A549 (cell line): ENCODE measurements around the gene ATXN1L. TPM values are rescaled to one million over a fixed set of nuclear protein-coding genes. Genes with fewer than 3 reads are reported as not detected.
"Not testable (repeated sequence)": the region's sequence is repeated elsewhere in the genome, so short reads cannot be mapped to it uniquely, and the experiment has no call there.

ENCODE experiments used
- ATAC-seq, 2 experiments: fragments of 200-7000 bp in 1 of 2; fragments of >200 bp in 1 of 2; cut with Nextera tagmentation in 1 of 2; cut with Tn5 transposase in 1 of 2; 3 replicates each; pipeline versions ENCODE4 v1.8.0 to v1.9.1; 2018 to 2020; ENCODE audit warnings: mild to moderate bottlenecking in 1 of 2, moderate library complexity in 1 of 2
- CTCF ChIA-PET: fragments of 300-600 bp; sonication (Branson Sonifier 250); formaldehyde crosslinking; extraction: SDS; loops from one replicate; lab custom pipeline; 2021; ENCODE audit warnings: antibody characterized with exemption, inconsistent platforms; lab: Yijun Ruan, JAX
- POLR2A ChIA-PET: fragments of 350-600 bp; formaldehyde crosslinking; extraction: SDS; loops from one replicate; lab custom pipeline; 2021; ENCODE audit warnings: antibody characterized with exemption, inconsistent platforms; lab: Yijun Ruan, JAX
- DNase-seq, 2 experiments: peaks; one replicate each; pipeline versions ENCODE4 v3.0.0 to v3.0.0-alpha.2; 2011 to 2016; ENCODE audit warnings: low read depth in 1 of 2, low spot score in 1 of 2
- FAIRE-seq: peaks from 2 replicates; lab custom pipeline; 2011; peaks lifted over from hg19 to GRCh38; lab: Jason Lieb, UNC
- H3K27ac ChIP-seq, 2 experiments: fragments of >200 bp; sonication (Bioruptor Twin); formaldehyde crosslinking; 3 replicates each; pipeline ENCODE4 v1.5.1; 2016 to 2017
- H3K4me1 ChIP-seq: fragments of >200 bp; sonication (Bioruptor Twin); formaldehyde crosslinking; 3 replicates; pipeline ENCODE4 v1.6.1; 2016
- H3K4me2 ChIP-seq: fragments of >200 bp; sonication (Bioruptor Twin); formaldehyde crosslinking; 3 replicates; pipeline ENCODE4 v1.6.1; 2016
- H3K4me3 ChIP-seq: fragments of >200 bp; sonication (Bioruptor Twin); formaldehyde crosslinking; 3 replicates; pipeline ENCODE4 v1.5.1; 2016
- H3K9me3 ChIP-seq: fragments of >200 bp; sonication (Bioruptor Twin); formaldehyde crosslinking; 3 replicates; pipeline ENCODE4 v1.6.1; 2016
- BCL3 ChIP-seq: fragments of >200 bp; sonication (Bioruptor Twin); formaldehyde crosslinking; IDR thresholded peaks from 3 replicates; pipeline ENCODE4 v1.6.1; 2016
- CHD2 ChIP-seq: fragments of 150-350 bp; IDR thresholded peaks from 2 replicates; pipeline ENCODE4 v1.6.1; 2014; ENCODE audit warnings: low read length; ENCODE audit not compliant: partially characterized antibody
- E2F6 ChIP-seq: IDR thresholded peaks from 2 replicates; pipeline ENCODE4 v1.6.1; 2012; ENCODE audit warnings: low read depth, borderline replicate concordance
- FOSB ChIP-seq: fragments of 250-450 bp; sonication (Bioruptor Pico); IDR thresholded peaks from 2 replicates; pipeline ENCODE4 v1.5.0; 2020; ENCODE audit warnings: mild to moderate bottlenecking, moderate library complexity
- FOSL2 ChIP-seq, 2 experiments: fragments of 450-650 bp in 1 of 2; fragments of >200 bp in 1 of 2; sonication (Bioruptor Twin) in 1 of 2; formaldehyde crosslinking; IDR thresholded peaks; 2 replicates each; pipeline versions ENCODE4 v1.5.0 to v1.6.1; 2016 to 2020; ENCODE audit warnings: mild to moderate bottlenecking in 1 of 2, moderate library complexity in 1 of 2
- GATA3 ChIP-seq: IDR thresholded peaks from 2 replicates; pipeline ENCODE4 v1.6.1; 2012; ENCODE audit warnings: borderline replicate concordance
- HDAC2 ChIP-seq: fragments of 200-600 bp; sonication (generic); IDR thresholded peaks from 2 replicates; pipeline ENCODE4 v1.6.1; 2016
- HOXB13 ChIP-seq: fragments of 250-450 bp; sonication (Bioruptor Pico); IDR thresholded peaks from 2 replicates; pipeline ENCODE4 v1.5.0; 2020; ENCODE audit warnings: low read depth, mild to moderate bottlenecking, moderate library complexity
- JUN ChIP-seq, 2 experiments: fragments of >200 bp; sonication (Bioruptor Twin); formaldehyde crosslinking; IDR thresholded peaks; 2 replicates in 1 of 2; 3 replicates in 1 of 2; pipeline ENCODE4 v1.6.1; 2016 to 2017
- KDM1A ChIP-seq: fragments of 200-600 bp; sonication (generic); IDR thresholded peaks from 2 replicates; pipeline ENCODE4 v1.6.1; 2016; ENCODE audit warnings: low read depth, mild to moderate bottlenecking
- KDM5A ChIP-seq: fragments of 200-600 bp; sonication (generic); IDR thresholded peaks from 2 replicates; pipeline ENCODE4 v1.6.1; 2016; ENCODE audit warnings: antibody characterized with exemption, mild to moderate bottlenecking
- MAX ChIP-seq: IDR thresholded peaks from 2 replicates; pipeline ENCODE4 v1.6.1; 2012
- NPAS2 ChIP-seq: fragments of 250-450 bp; sonication (Bioruptor Pico); IDR thresholded peaks from 2 replicates; pipeline ENCODE4 v1.8.0; 2022; ENCODE audit warnings: mild to moderate bottlenecking, moderate library complexity, borderline replicate concordance
- NR3C1 ChIP-seq: fragments of >200 bp; sonication (Bioruptor Twin); formaldehyde crosslinking; IDR thresholded peaks from 3 replicates; pipeline ENCODE4 v1.6.1; 2017
- REST ChIP-seq: fragments of 200-600 bp; sonication (generic); IDR thresholded peaks from 2 replicates; pipeline ENCODE4 v1.6.1; 2016; ENCODE audit warnings: antibody characterized with exemption, mild to moderate bottlenecking, moderate library complexity
- SMC3 ChIP-seq: fragments of >200 bp; sonication (Bioruptor Twin); formaldehyde crosslinking; IDR thresholded peaks from 3 replicates; pipeline ENCODE4 v1.6.1; 2018; ENCODE audit warnings: inconsistent platforms
- SREBF2 ChIP-seq: fragments of 450-650 bp; IDR thresholded peaks from 2 replicates; pipeline ENCODE4 v1.6.1; 2014; ENCODE audit warnings: mild to moderate bottlenecking, moderate library complexity
- USF2 ChIP-seq: fragments of 450-650 bp; IDR thresholded peaks from 2 replicates; pipeline ENCODE4 v1.6.1; 2014; ENCODE audit warnings: antibody characterized with exemption
- ZFP36 ChIP-seq: fragments of 450-650 bp; IDR thresholded peaks from 2 replicates; pipeline ENCODE4 v1.6.1; 2014; ENCODE audit warnings: borderline replicate concordance; ENCODE audit not compliant: partially characterized antibody
- WGBS: methylation state at CpG from one replicate; pipeline ENCODE4 v1.1.6; 2017; ENCODE audit errors: missing lambda C conversion rate; 5-methylcytosine and 5-hydroxymethylcytosine counted together
- polyA plus RNA-seq, 4 experiments: library from polyadenylated mRNA; depleted of rRNA in 3 of 4; stranded (reverse); fragments of >200 nt; fragmentation: RNase III in 1 of 4; extraction: RNeasy Plus Mini Kit Qiagen cat#74134 plus additional on column Dnase treatment in 1 of 4; gene quantifications; 2 replicates in 3 of 4; 3 replicates in 1 of 4; pipeline ENCODE4 v1.2.3, GENCODE V29; 2011 to 2017

ATXN1L gene
- polyA plus RNA-seq, 2 of the 4 experiments (the other 2 are of a cell fraction), result 16.9 to 17.4 TPM

GRCh38 chr16:71808593-71809459, 37.0 kb upstream of the ATXN1L start, which contains the start of gene AP1G1 (continued):
- TF ChIP-seq REST, result peak; percentile 39; the same call in 1 of the 2 replicates
- TF ChIP-seq JUN (IDR thresholded peaks at IDR 0.05), result peak; percentile 79 to 94
- no peak for TF ChIP-seq ZFP36
- peak; percentile 79 for TF ChIP-seq CHD2
- TF ChIP-seq FOSB (CRISPR knock-in tag), result no peak
- TF ChIP-seq MAX, result peak; percentile 83
- TF ChIP-seq KDM5A, result peak; percentile 71
- TF ChIP-seq NPAS2 (CRISPR knock-in tag), result no peak

GRCh38 chr16:71810155-71810530, 35.6 kb upstream of the ATXN1L start:
- POLR2A ChIA-PET, FAIRE-seq, DNase-seq, H3K4me3 ChIP-seq, ATAC-seq, H3K4me2 ChIP-seq, H3K9me3 ChIP-seq: not testable (repeated sequence)
- Histone ChIP-seq H3K4me1 (peaks cover 20% of the 10 kb centered on the region), H3K27ac (peak overlapping the region in 1 of 2 experiments; percentile 99; a peak in 3 of 6 replicates)
- WGBS, result 98% methylated on average over 11 of the region's 11 CpGs
- CTCF ChIA-PET, result interaction anchor here (2.3 kb wide), 1 partner anchor 72 kb away, joined by 9 read pairs; no protein-coding TSS in a partner anchor

- DNase-seq (no peak), FAIRE-seq (no peak)
- Histone ChIP-seq H3K27ac (no peak overlapping the region), H3K4me2 (no peak overlapping the region), H3K4me3 (no peak overlapping the region), H3K4me1 (peaks cover 16% of the 10 kb centered on the region), H3K9me3 (no peaks in the 10 kb centered on the region)
- CTCF ChIA-PET, result interaction anchor here (0.6 to 2.3 kb wide), 2 partner anchors 71 to 85 kb away, joined by 6 to 9 read pairs; no protein-coding TSS in a partner anchor
- POLR2A ChIA-PET, result no interaction called here
- WGBS, result 84% methylated on average over 5 of the region's 5 CpGs
- no peak for TF ChIP-seq SREBF2
- no peak for TF ChIP-seq HDAC2
- TF ChIP-seq JUN (IDR thresholded peaks at IDR 0.05), result no peak
- TF ChIP-seq HOXB13 (CRISPR knock-in tag), result no peak
- no peak for TF ChIP-seq SMC3
- no peak for TF ChIP-seq BCL3
- no peak for TF ChIP-seq USF2
- TF ChIP-seq KDM5A, result no peak
- no peak for TF ChIP-seq REST
- no peak for TF ChIP-seq GATA3
- TF ChIP-seq NR3C1, result no peak
- no peak for TF ChIP-seq E2F6
- no peak for TF ChIP-seq CHD2
- no peak for TF ChIP-seq FOSL2 (IDR thresholded peaks at IDR 0.05)
- no peak for TF ChIP-seq FOSL2 (CRISPR knock-in tag; IDR thresholded peaks at IDR 0.05)
- no peak for TF ChIP-seq MAX
- TF ChIP-seq KDM1A, result no peak
- TF ChIP-seq, all 56 proteins: peak for 0
- ATAC-seq, result no peak
Measured at GRCh38 chr16:71811261-71811803, 34.4 kb upstream of the ATXN1L start.
